Stimulated activated CD4-positive, alpha-beta T cell treated with anti-CD3 and anti-CD28 coated beads, Interleukin-1b, Interleukin-23, amount 100 ng/mL, for 48 hours (primary cell): ENCODE data around the gene ULK4.
"Not testable (repeated sequence)": the region's sequence is repeated elsewhere in the genome, so short reads cannot be mapped to it uniquely, and the experiment has no call there.

Experiments
- DNase-seq: peaks from one replicate; pipeline ENCODE4 v3.0.0-alpha.2; 2020

The ULK4 gene

DNA sequence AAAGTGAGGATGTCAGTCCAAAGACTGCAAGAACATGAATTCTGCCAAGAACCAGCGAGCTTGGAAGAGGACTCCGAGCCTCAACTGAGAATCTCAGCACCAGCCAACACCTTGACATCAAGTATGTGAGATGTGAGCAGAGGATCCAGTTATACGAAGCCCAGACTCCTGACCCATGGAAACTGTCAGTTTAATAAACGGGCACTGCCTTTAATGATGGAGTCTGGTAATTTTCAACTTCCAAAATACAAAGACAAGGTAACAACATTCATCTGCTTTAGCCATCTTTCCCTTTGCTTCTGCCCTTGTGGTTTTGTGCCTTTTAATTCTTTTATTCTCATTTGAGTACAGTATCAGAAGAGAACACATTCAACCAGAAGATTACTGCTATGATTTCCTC, 211.9 kb downstream of the ULK4 start:
- no peak for DNase-seq

DNA sequence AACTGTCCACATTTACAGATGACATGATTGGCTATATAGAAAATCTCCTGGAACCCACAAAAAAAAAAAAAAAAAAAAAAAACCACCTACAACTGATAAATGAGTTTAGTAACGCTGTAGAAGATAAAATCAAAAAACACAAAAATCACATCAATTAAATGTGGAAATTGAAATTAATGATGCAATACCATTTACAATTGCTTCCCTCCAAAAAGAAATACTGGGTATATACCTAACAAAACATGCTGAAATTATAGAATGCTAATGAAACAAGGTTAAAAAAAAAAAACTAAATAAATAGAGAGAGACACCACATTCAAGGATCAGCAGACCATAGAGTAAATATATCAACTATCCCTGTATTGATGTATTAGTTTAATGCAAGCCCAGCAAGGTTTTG, 215.7 kb downstream of the ULK4 start:
- no peak for DNase-seq

DNA sequence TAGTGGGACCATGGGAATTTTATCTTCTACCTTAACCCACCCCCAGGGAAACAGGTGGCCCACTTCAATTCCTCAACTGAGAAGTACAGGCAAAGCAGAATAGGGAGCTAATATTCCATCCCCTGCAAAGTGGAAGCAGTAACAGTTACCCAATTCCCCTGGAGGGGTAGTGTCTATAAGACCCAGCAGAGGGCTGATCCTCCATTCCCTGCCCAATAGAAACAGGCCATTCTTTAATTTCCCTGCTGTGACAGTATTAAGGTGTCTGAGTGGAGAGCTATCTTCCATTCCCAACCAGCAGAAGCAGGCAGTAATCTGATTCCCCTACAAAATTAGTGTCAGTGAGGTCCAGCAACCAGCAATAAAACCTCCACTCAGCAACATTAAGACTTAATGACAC, 219.8 kb downstream of the ULK4 start:
- no peak for DNase-seq

DNA sequence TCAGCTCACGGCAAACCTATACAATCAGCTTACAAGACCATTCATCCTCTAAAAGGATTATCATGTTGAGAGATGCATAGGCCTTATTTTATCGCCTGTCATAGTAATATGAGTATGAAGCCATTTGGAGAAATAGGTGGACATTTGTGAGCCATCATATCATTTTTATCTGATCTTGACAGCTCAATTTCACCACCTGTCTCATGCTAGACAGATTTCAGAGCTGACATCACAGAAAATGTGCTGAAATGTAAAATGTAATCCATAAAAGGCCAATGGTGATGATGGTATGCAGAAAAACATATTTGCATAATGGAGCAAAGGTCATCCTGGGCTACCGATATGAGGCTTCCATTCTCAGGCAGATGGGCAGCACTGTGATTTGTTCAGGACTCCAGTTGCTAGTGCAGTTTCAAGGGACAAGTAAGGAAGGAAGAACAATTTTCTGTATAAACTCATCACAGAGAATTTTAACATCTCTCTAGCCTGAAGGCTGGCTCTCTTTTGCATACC, 221.5 kb downstream of the ULK4 start:
- DNase-seq = no peak

DNA sequence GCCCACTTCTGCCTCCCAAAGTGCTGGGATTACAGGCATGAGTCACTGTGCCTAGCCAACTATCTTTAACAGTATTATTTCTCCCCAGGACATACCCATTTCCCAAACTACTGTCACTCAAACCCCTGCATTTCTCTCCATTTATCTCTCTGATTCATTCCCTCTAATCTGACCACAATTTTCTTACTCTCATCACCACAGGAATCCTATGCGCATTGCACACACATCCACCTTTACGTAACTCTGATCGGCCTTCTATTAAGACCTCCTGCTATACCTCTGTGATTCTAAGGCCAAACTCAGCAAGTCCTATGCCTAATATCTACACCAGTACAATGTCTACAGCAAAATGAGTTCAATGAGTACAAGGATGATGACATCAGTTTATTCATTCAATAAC, 235.0 kb downstream of the ULK4 start:
- DNase-seq = no peak

DNA sequence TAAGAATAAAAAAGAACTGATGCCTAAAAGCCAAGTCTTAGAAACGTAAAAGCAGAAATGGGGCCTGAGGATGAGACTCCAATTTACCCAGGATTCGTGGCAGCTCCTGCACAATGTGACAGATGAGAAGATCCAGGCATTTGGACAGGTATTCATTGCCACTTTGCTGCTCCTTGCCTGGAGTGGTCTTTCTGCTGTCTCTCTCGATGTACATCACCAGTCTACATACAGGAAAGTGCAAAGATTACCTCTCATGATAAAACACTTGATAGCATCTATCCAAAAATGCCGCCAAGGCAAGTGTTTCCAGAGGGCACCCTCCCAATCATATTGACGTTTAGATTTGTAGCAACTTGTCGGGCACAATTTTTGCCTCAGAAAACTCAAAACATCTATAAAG, 244.3 kb downstream of the ULK4 start:
- no peak for DNase-seq

DNA sequence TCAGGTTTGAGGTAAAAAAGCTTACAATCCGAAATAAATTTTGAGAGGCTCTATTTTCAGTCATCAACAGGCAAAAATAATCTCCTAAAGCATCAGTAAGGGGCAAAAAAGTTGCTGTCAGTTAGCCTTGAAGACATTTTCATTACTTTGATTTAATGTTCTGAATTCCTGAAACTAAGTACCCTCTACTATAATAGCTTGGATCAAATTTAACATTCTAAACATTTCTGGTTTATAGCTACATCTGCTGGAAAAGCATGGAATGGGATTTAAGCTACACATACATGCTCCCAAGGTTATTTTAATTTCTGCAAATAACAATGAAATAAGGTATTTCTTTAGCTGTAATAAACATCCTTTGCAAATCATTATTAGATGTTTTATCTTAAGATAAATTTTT, 245.4 kb downstream of the ULK4 start:
- no peak for DNase-seq

DNA sequence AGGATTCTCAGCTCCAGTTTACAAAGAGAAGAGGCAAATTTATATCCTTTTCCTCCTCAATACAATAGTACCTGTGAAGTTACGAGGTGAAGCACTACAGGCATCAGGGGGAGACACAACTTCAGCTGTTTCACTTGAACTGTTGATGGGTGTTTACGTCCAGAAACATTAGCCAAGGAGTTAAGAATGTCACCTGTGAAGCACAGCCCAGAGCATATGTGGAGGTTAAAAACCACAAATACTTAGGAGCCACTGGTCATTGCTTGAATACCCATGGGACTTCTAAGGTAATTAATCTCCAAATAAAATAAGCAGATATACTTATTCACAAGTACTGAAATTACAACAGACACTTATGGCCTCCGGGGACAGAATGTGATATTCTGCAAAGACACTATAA, 246.5 kb downstream of the ULK4 start:
- DNase-seq = no peak

DNA sequence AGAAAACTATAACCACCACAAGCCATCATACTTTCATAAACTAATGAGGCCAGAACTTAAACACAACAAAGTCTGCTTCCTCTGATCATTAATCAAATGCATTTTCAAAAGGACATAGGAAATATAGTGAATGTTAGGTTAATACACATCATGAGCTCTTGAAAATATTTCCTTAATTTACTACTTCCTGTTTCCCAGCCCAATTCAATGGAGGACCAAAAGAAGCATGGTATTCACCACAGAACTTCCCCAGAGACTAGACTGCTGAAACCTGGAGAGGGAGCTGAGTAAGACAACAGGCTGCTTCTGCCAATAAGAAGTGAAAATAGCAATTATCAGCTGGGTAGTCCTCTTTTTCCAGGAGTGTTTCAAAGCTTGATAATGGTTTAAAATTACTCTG, 250.3 kb downstream of the ULK4 start:
- no peak for DNase-seq

DNA sequence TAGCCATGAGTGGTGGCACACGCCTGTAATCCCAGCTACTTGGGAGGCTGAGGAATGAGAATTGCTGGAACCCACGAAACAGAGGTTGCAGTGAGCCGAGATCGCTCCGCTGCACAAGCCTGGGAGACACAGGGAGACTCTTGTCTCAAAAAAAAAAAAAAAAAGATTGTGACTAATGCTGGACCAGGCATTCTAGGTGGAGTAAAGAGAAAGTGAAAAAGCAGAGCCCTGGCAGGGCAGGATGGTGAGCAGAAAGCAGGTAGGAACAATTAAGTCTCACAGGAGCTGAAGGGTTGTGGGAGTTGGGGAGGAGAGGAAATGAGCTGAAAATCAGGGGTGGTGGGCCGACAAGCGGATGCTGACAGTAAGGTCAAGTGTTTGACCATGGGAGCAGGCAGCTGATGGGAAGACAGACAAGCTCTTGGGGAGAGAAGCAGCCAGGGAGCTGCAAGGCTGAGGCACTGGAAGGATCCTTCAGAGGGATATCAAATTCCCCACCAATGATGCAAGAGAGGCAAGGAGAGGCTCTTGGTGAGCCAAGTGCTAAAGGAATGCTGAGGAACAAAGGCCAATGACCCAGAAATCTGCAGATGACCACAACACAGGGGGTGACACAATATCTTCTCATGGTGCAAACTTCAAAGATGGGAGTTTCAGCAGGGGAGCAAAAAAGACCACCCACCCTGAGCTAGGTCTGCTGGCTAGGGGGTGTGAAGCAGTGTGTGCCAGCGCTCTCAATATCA, 251.1 kb downstream of the ULK4 start:
- DNase-seq = no peak

DNA sequence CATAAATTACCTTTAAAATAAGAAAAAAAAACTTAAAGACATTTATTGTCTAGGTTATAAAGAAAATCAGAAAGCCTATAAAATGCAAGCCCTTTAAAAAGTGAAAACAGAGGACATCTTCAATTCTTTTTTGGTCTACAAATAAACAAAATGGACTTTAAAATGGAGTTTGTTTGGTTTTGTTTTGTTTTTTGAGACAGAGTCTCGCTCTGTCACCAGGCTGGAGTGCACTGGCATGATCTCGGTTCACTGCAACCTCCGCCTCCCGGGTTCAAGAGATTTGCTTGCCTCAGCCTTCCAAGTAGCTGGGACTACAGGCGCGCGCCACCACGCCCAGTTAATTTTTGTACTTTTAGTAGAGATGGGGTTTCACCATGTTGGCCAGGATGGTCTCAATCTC, 252.7 kb downstream of the ULK4 start:
- not testable (repeated sequence) for DNase-seq

DNA sequence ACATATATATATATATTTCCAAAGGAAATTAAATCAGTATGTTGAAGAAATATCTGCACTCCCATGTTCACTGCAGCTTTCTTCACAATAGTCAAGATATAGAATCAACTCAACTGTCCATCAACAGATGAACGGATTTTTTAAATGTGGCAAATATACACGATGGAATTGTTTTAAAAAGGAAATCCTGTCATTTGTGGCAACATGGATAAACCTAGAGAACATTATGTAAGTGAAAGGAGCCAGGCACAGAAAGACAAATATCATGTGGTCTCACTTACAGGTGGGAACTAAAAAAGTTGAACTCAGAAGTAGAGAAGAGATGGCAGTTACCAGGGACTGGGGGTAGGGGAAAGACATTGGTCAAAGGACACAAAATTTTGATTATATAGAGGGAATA, 253.7 kb downstream of the ULK4 start:
- no peak for DNase-seq

DNA sequence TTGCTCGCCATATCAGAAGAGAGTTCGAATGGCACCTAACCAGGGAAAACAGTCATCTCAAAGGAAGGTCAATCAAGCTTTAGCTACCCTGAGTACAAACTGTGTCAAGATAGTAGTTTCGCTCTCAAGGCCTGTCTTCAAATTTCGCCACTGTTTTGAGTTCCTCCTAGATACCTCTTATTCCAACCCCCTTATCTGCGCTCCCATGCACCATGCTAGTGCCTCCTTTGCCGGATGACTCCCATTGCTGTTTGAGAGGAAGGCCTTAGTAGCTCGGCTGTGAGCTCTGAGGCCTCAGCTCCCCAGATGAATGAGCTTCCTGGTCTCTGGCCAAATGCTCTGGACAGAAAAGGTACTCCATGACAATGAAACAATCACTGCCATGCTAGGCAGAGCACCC, 256.0 kb downstream of the ULK4 start:
- no peak for DNase-seq

DNA sequence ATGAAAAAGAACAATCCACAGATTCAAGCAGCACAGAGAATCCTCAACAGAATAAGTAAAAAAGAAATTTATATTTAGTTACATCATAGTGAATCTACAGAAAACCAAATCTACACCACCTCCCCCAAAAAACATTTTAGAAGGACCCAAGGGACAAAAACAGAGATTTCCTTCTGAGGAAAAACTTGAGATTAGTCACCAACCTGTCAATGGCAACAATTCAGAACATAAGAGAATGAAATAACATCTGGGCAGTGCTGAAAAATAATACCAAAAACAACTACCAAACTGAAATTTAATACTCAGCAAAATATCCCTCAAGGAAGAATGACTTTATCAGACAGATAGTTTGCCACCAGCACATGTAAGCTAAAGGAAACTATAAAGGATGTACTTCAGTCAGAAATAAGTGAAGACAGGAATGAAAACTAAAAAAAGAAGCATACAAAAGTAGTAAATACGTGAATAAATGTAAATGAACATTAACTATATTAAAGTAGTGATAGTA, 260.7 kb downstream of the ULK4 start:
- no peak for DNase-seq

DNA sequence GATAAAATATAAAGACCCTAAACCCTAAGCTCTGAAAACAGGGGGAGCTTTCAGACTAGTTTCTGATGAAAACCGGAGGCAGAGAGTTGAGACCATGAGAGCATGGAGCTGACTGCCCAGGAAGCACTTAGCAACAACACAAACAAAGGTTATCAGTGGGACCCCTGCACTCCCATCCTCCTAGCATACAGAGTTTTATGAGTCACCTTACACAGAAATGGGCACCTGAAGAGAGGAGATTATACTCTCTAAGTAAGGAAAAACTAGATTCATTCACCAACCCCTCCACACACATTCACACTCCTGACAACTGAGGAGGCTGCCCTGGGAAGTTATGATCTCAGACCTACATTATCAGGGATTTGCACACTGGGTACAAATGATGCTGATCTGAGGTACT, 261.7 kb downstream of the ULK4 start:
- DNase-seq = no peak

DNA sequence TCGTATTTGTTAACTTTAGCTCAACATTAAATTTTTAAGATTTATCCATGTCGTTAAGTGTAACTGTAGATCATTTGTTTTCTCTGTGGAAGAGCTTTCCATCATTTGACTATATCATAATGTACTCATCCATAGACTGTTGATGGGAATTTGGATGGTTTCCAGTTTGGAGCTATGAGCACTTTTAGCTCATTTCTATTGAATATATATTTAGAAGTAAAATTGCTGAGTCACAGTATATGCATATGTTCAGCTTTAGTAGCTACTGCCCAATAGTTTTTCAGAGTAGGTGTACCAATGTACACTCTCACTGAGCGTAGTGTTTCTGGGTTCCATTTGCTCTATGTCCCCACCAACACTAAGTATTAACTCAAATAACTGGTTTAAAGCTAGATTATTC, 263.0 kb downstream of the ULK4 start:
- no peak for DNase-seq

DNA sequence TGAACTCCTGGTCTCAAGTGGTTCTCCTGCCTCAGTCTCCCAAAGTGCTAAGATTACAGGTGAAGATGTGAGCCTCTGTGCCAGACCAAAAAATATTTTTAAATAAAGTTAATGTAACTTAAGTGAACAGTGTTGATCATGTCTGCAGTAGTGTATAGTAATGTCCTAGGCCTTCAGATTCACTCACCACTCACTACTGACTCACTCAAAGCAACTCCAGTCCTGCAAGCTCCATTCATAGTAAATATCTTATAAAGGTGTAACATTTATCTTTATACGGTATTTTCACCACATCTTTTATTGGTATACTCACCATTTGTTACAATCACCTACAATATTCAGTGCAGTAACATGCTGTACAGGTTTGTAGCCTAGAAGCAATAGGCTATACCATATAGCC, 264.2 kb downstream of the ULK4 start:
- DNase-seq = no peak

DNA sequence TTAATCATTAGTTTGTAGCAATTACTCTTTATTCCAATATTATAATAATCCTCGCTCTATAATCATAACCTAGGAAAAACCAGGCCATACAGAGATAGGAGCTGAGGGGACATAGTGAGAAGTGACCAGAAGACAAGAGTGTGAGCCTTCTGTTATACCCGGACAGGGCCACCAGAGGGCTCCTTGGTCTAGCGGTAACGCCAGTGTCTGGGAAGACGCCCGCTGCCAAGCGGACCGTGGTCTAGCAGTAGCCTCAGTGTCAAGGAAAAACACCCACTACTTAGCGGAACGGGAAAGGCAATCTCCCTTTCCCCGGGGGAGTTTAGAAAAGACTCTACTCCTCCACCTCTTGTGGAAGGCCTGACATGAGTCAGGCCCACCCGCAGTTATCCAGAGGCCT, 266.1 kb downstream of the ULK4 start:
- not testable (repeated sequence) for DNase-seq

DNA sequence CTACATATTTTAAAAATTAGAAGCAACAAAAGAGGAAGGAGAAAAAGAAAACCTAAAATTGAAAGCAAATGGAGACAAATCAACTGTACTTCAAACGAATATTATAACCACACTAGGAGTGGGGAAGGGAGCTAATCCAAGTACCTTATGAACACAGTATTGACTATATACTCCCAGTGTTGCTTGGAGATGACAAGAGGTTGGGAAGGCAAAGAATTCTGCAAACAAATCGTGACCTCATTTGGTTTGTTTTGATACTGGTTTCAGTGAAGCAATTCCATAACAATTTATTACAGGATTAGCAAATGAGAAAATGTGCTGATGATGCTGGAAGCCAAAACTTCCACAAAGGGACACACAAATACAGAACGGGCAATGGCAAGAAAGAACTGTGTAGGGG, 268.1 kb downstream of the ULK4 start:
- DNase-seq = no peak

DNA sequence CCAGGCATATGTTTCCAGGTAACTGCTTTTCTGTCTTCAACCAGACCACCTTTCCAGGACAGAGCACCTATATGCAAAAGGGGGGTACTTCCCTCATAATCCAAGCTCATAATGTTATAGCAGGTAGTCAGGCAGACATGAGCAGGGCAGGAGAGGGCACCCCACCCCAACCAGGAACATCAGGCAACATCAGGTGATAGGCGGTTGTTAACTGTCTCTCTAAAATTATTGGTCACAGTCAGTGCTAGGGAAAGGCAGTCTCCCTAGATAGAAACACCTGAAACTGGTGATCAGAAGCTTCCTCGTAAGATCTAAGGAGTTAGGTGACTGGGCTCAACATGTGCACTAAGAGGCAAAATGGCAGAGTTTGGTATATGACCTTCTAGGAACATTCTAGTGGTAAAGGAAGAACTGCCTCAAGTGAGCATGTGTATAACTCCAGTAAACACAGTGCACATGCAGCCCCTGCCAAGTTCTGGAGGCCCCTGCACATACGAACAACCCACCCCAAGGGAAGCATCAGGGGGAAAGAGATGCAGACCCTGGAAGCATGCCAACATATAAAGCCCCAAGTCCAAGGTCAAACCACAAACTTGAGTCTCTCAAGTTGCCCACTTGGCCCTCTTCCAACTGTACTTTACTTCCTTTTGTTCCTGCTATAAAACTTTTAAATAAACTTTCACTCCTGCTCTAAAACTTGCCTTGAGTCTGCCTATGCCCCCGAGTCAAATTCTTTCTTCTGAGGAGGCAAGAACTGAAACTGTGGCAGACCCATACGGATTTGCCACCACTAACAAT, 270.9 kb downstream of the ULK4 start:
- DNase-seq = no peak

DNA sequence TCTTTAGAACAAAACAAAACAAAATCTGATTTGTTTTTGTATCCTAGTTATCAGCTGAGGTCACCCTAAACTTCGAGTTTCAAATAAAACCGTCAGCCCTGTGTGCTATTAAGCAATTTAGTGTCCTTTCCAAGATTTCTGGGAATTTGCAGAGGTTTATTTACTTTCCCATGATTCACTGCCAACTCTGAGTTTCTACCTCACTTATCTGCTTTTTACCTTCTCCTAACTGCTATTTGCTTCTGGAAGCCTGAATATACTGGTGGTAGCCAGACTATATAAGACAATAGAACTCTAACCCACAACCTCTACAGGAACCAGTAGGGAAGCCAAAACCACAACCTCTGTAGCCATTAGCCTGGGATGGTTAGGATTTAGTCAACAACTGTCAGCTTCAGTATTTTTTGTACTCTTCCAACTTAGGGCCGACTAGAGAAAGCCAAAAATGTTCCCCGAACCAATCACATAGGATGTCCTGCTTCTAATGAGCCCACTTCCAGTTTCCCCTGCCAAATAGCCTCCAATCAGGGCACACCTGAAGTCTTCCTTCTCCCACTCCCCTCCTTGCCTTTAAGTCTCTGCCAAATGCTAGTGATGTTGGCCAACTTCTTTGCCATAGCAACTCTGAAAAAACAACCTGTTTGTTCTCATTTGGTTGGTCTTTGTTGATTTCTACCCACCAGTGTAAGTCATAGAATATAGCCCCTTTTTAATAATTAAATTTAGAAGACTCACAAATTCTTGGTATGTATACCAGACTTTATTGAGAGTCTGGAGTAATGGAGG, 273.1 kb downstream of the ULK4 start:
- DNase-seq = no peak

DNA sequence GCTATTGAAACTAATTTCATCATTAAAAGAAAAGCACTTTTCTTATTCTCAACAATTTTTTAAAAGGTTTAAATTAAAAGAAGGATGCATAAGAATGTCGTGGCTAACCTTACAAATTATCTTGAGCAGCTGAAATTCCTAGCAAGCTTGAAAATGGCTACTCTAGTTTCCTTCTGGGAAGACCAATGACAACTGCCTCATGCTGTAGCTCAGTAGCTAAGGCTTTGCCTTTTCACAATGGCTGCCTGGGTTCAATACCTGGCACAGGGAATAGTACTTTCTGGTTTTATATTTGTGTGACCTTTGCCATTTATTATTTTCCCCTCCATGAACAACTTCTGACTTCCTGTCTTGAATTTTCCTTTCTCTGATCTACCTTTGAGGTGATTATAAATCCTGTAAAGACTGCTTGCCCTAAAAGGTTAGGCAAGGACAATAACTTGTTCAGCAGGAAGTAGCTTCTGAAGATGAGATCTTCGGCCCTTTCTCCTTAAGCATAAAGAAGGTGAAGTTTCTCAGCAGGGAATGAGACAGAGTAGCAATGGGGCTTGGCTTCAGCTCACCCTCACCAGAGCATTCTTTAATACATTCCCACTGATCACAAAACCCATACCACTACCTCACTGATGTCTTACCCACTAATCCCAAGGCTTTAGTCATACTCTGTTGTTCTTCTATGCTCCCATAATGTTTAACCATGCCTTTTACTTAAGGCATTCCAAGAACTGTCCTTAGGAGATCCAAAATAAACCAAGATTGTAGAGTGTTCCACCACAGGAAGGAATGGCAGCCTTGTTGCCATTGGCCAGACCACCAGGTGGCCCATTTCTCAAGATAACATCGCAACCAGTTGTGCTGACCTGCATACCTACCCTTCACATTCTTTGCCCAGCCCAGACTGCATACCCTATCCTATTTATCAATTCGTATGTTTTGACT, 276.8 kb downstream of the ULK4 start:
- no peak for DNase-seq
